GM06990 (cell line): Measurements from ENCODE around the gene TAF4.

Experiments
- DNase-seq: peaks from one replicate; pipeline ENCODE4 v3.0.0-alpha.2; 2011; ENCODE audit not compliant: insufficient read length; ENCODE audit errors: extremely low read depth
- H3K27me3 ChIP-seq: replicated peaks from 2 replicates; pipeline ENCODE4 v1.6.0; 2011; ENCODE audit warnings: low read length; ENCODE audit not compliant: control insufficient read depth, insufficient read depth
- H3K36me3 ChIP-seq: 2 replicates; pipeline ENCODE4 v1.5.1; 2011; ENCODE audit warnings: low read length; ENCODE audit not compliant: control insufficient read depth, insufficient read depth
- H3K4me3 ChIP-seq: replicated peaks from 2 replicates; pipeline ENCODE4 v1.5.1; 2011; ENCODE audit warnings: low read depth, mild to moderate bottlenecking, control low read depth, low read length
- CTCF ChIP-seq: IDR thresholded peaks from 2 replicates; pipeline ENCODE4 v1.5.1; 2011; ENCODE audit warnings: low read length, control low read depth, mild to moderate bottlenecking, inconsistent platforms; ENCODE audit not compliant: insufficient read depth, poor library complexity, severe bottlenecking

TAF4 gene

GRCh38 chr20:62015540-62016288 is 50.0 kb downstream of the TAF4 start:
- Histone ChIP-seq H3K36me3 (peaks cover 3% of the 10 kb centered on the region; the same call in 1 of the 2 replicates), H3K27me3 (no peaks in the 10 kb centered on the region), H3K4me3 (no peak overlapping the region)
- DNase-seq: no peak
- TF ChIP-seq CTCF: no peak

- Histone ChIP-seq H3K36me3 (peaks cover 3% of the 10 kb centered on the region), H3K27me3 (no peaks in the 10 kb centered on the region), H3K4me3 (no peak overlapping the region)
- DNase-seq: no peak
- no peak for TF ChIP-seq CTCF
Observed at GRCh38 chr20:62014889-62015537, 50.7 kb downstream of the TAF4 start.

- no peak for TF ChIP-seq CTCF
- no peak overlapping the region for H3K4me3 ChIP-seq
- no peak for DNase-seq
- H3K36me3 ChIP-seq: peaks cover 7% of the 10 kb centered on the region
- no peaks in the 10 kb centered on the region for H3K27me3 ChIP-seq
Observed at GRCh38 chr20:62014488-62014775, 51.2 kb downstream of the TAF4 start.

- DNase-seq: no peak
- TF ChIP-seq CTCF: no peak
- Histone ChIP-seq H3K27me3 (no peaks in the 10 kb centered on the region), H3K4me3 (no peak overlapping the region), H3K36me3 (peaks cover 12% of the 10 kb centered on the region)
Observed at GRCh38 chr20:62012631-62013030, 53.0 kb downstream of the TAF4 start.

- no peak overlapping the region for H3K4me3 ChIP-seq
- no peak for TF ChIP-seq CTCF
- DNase-seq: no peak
- H3K36me3 ChIP-seq: peaks cover 12% of the 10 kb centered on the region
- H3K27me3 ChIP-seq: no peaks in the 10 kb centered on the region
Observed at GRCh38 chr20:62011938-62012534, 53.6 kb downstream of the TAF4 start.
